Measurements from ENCODE around the gene LAMC3.

LAMC3 gene

DNA sequence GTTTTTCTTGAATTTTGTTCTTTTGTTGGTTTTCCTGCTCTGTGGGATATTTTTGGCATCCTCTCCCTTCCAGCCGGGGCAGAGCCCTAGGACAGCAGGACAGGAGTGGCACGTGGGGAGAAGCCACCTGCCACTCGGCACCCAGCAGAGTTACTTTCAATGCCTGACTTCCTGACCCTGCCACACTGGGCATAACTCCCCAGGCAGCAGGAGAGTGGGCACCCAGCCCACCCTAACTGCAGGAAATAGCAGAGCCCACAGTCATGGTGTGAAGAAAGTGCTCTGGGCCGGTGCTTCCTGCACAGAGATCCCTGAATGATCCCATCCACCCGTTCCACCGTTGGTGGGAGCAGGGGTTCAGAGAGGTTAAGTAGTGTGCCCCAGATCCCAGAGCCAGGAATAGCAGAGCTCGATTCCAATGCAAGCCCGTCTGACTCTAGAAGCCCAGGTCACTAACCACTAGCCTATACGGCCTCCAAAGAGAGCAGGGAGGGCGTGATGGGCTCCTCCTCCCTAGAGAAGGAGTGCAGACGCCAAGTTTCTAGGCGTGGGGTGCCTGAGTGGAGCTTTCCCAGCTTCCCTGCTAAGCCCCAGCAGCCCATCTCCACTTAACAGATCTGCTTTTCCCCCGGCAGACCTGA is 108.3 kb downstream of the LAMC3 start:
- DNase-seq (ENCODE audit: low read depth), result no peak

DNA sequence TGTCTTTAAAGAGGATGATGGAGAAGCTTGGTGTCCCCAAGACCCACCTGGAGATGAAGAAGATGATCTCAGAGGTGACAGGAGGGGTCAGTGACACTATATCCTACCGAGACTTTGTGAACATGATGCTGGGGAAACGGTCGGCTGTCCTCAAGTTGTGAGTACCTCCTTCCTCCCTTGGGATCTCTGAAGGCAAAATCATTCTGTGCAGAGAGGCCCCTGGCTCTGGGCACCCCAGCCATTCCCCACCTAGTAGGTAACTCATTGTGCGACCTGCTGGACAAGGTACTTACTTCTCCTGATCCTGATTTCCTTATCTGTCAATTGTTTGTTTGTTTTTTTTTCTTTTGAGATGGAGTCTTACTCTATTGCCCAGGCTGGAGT is 108.8 kb downstream of the LAMC3 start:
- no peak for DNase-seq (ENCODE audit: low read depth)

DNA sequence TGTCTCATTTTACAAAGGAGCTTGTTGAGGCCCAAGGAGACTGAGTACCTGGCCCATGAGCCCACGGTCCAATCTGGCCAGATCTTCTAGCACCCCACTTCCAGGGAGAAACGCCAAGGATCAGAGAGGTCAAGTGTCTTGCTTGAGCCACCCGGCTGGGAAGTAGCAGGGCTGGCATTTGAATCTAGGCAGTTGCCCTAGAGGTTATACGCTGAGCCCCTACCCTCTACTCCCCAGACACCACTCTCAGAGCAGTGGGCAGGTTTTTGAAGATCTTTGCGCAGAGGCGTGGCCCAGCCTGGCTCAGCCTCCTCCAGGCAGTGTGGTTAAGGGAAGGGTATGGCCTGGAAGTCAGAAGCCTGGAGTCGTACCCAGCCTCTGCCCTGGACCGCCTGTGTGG is 110.6 kb downstream of the LAMC3 start:
- no peak for DNase-seq (ENCODE audit: low read depth)

DNA sequence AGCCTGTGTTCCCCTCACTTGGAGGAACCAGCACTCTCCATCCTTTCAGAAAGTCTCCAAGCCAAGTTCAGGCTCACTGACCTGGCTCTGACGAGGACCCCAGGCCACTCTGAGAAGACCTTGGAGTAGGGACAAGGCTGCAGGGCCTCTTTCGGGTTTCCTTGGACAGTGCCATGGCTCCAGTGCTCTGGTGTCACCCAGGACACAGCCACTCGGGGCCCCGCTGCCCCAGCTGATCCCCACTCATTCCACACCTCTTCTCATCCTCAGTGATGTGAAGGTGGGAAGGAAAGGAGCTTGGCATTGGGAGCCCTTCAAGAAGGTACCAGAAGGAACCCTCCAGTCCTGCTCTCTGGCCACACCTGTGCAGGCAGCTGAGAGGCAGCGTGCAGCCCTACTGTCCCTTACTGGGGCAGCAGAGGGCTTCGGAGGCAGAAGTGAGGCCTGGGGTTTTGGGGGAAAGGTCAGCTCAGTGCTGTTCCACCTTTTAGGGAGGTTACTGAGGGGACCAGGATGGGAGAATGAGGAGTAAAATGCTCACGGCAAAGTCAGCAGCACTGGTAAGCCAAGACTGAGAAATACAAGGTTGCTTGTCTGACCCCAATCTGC is 111.8 kb downstream of the LAMC3 start:
- DNase-seq (ENCODE audit: low read depth), result no peak

DNA sequence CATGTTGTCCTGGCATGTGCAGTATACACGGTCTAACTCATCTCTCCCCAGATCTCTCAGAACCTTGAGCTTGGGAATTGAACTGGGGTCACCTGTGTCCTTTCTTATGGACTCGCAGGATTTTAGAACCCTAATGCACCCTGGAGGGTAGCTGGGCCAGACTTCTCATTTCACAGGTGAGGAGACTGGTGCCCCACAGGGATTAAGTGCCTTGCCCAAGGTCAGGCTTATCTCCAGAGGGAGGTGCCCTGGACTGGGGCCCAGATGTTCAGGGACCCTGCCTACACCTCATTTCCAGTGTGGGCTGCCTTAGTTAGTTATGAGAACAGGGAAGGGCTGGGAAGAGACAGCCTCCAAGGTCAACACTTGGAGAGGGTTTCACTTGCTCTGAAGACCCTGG is 112.4 kb downstream of the LAMC3 start:
- no peak for DNase-seq (ENCODE audit: low read depth)

DNA sequence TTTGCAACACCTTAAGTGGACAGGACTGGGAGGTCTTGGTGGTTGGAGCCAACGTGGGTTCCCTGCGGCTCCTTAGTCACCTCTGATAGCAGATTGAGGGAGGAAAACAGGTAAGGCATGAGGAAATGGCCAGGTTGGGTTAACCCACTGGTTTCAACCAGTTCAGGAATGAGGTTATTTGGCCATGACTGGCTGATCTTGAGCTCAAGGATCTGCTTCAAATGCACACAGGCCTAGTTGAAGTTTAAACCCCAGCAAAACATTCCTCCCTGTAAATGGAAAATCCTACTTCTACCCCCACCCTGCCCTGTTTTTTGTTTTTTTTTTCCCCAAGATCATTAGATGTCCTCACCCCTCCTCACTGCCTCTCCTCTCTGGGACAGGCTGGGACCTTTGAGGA is 113.2 kb downstream of the LAMC3 start:
- DNase-seq (ENCODE audit: low read depth), result no peak

DNA sequence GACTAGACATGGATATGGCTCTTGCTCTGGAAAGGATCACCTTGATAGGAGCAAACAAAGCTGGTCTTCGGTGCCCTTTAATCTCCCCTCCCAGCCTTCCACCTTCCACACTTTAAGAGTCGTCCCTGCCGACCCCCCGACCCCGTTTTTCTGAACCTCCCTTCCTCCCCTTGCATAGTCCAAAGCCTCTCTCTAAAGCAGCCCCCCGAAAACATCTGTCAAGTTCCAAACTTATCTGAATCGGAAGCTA is 116.0 kb downstream of the LAMC3 start:
- no peak for DNase-seq (ENCODE audit: low read depth)

DNA sequence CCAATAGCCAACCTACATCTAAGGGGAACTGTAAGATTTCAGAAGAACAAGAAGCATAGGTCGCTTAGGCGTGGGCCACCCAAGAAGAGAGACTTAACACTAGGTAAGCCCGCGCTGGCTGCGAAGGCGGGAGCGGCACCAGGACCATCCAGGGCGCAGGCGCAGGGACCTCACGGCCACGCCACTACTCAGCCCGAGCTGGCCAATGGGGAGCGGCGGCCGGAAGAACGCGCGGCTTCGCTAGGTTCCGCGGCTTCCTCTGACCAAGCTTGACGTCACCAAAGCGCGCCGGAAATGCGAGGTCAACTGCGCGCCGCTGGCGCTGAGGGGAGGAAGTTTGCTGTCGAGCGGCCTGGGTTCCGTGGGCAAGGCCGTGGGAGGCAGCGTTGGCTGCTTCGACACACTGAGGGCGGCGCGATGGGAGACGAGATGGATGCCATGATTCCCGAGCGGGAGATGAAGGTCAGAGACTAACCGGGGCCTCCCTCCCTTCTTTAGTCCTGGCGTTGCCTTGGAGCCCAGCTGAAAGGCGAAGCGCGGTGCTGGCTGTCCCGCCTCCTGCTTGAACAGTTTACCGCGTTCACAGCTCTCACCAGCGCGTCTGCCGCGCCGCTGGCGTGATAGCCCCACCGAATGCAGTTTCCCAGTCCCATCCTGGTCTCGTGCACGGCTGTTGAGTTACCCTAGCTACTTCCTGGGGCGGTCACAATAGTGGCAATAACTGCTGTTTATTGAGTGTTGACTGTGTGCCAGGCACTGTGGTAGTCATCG is 116.5 kb downstream of the LAMC3 start, which contains the start of gene NUP214:
TSS of gene NUP214 (plus strand) at position 299 of the 771 bp plus-strand sequence. CDS start at position 418, 119 bp downstream.
- DNase-seq (ENCODE audit: low read depth), result peak; percentile 99

DNA sequence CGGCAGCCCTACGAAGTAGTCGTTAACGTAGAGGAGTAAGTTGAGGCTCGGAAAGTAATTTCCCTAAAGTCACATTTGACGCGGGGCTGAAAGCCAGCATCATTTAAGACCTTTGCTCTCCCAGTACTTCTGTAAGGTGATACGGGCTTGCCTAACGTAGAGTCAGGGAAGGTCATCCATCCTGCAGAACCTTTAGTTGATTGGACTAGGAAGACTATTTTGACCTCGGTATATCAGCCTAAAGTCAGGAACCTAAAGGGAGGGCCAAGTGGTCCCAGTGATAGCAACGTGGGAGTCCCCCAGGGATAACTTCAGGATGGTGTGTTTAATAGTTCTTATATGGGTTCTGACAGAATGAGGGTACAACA is 117.1 kb downstream of the LAMC3 start:
- DNase-seq (ENCODE audit: low read depth), result no peak

DNA sequence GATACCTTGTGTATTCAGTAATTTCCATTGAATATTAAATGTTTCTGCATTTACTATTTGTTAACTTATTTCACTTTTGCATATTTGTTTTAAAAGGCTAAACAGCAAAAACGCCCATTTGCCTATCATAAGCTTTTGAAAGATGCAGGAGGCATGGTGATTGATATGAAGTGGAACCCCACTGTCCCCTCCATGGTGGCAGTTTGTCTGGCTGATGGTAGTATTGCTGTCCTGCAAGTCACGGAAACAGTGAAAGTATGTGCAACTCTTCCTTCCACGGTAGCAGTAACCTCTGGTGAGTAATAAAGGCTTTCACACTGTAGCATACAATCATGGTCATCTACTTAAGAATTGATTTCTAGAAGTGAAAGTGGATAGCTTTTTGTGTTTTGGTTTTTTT is 120.2 kb downstream of the LAMC3 start:
- no peak for DNase-seq (ENCODE audit: low read depth)

DNA sequence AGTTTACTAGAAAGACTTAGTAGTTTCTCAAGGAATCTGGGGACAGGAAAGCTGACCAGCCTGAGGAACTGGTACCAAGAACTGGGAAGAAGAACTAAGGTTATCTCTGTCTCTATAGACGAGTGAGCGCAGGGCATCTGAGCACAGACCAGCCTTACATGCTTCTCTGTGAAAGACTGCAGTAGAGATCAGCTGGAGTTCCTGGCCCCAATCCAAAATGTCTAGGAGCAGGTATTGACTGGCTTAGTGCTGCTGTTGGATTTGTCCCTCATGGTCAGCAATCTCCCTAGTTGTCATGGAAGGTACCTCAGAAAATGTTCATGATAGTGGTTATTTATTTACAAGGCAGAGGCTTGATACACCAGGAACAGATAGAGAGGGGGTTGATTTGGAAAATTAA is 129.7 kb downstream of the LAMC3 start:
- DNase-seq (ENCODE audit: low read depth), result no peak

DNA sequence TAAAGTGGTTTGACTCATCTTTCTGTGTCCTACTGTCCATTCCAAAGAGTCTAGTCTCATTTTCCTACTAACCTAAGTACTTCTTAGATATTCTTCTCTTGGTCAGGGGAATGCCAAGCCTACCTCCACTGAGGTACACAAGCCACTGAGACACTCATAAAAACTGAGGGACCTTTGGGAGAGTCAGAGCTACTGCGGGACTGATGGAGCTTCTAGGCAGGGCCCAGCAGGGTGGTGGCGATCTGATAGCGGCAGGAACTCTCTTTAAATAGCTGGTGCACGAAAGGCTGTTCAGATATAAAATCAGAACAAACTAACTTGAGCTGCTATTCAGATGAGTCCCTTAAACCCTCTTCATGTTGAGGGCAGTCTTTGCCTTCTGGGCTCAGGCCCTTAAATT is 131.1 kb downstream of the LAMC3 start:
- DNase-seq (ENCODE audit: low read depth), result no peak

DNA sequence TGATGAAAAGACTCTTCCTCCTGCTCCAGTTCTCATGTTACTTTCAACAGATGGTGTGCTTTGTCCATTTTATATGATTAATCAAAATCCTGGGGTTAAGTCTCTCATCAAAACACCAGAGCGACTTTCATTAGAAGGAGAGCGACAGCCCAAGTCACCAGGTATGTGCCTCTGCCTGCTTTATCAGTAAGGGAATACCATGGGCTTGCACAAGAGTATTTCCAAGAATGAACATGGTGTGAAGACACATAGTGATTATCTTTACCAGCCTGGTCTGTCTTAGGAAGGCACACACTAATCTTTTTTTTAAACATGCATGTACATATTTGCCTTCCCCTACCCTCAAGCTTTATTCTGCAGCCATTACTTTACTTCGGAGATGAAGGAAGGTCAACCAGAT is 131.6 kb downstream of the LAMC3 start:
- DNase-seq (ENCODE audit: low read depth), result no peak

DNA sequence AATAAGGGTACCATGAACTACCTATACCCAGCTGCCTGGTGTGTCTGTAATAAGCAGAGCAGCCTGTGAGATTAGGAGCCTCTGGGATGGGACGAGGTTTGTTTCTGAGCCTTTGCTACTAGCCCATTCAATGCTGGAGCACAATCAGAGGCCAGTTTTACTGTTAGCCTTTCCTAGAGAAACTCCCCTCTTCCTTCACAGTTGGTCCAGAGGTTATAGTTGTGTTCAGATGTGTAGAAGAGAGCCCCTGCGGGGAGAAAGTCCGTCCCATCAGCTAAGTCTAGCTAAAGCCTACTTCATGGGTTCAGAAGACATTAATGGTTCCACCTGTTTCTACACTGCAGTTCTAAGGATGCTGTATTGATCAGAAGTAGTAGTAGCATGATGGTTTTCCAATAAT is 133.2 kb downstream of the LAMC3 start:
- DNase-seq (ENCODE audit: low read depth), result no peak

All from stimulated activated CD8-positive, alpha-beta memory T cell treated with anti-CD3 and anti-CD28 coated beads, Interleukin-12 subunit alpha, Interleukin-12 subunit beta, amount 100 ng/mL, for 4 hours (primary cell).